ENCODE data around the gene TYRP1.

DNA sequence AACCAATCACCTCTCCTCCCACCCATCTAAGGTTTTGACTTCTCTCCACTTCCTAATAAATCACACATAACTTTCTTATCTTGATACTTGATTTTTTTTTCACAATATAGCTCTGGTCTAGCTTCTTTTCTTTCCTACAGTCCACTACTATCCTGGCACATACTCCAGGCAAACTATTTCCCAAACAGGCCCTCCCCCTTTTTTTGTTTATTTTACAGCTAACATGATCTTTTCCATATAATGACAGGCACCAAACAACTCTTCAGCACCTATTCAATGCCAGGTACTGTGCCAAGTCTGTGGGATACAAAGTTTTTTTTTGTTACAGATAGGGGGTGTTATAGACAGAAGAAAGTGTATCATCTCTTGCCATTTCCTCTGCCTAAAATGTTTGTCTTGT is 7.9 kb downstream of the TYRP1 start:
- TF ChIP-seq, protein P1, sequence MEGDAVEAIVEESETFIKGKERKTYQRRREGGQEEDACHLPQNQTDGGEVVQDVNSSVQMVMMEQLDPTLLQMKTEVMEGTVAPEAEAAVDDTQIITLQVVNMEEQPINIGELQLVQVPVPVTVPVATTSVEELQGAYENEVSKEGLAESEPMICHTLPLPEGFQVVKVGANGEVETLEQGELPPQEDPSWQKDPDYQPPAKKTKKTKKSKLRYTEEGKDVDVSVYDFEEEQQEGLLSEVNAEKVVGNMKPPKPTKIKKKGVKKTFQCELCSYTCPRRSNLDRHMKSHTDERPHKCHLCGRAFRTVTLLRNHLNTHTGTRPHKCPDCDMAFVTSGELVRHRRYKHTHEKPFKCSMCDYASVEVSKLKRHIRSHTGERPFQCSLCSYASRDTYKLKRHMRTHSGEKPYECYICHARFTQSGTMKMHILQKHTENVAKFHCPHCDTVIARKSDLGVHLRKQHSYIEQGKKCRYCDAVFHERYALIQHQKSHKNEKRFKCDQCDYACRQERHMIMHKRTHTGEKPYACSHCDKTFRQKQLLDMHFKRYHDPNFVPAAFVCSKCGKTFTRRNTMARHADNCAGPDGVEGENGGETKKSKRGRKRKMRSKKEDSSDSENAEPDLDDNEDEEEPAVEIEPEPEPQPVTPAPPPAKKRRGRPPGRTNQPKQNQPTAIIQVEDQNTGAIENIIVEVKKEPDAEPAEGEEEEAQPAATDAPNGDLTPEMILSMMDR (IDR thresholded peaks at IDR 0.05; ENCODE audit: low read depth, low read length, poor library complexity, severe bottlenecking) = no peak
- TF ChIP-seq EZH2phosphoT487 (IDR thresholded peaks at IDR 0.05; ENCODE audit: borderline replicate concordance, low read length) = no peak
